DMS114 treated with DMSO at 0.1 percent for 48 hours (cell line): ENCODE results near the gene SLC23A3.

ENCODE experiments used
- DNase-seq: peaks from one replicate; lab custom pipeline; 2025; ENCODE audit not compliant: unreplicated experiment; lab: John Stamatoyannopoulos, UW

Gene SLC23A3

DNA sequence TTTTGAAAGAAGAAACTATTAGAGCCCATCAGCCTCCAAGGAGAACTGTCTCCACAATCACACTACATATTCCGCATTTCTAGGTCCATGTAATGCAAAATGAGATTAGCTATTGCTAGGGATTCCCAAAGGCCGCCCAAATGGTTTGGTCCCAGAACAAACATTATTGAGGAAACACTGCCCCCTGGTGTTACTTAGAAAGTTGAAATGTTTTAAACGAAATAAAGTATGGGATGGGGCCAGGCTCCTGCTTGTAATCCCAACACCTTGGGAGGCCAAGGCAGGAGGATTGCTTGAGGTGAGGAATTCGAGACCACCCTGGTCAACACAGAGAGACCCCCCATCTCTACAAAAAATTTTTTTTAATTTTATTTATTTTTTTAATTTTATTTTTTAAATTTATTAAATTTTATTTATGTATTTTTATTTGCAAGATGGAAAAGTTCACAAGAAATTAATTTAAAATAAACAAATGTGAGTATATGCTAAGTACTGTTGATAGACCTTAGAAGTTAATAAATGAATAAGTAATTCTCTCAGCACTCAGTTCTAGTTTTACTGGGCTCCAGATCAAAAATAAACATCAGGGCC lies 14.7 kb downstream of the SLC23A3 start:
- DNase-seq, result peak; percentile 70

DNA sequence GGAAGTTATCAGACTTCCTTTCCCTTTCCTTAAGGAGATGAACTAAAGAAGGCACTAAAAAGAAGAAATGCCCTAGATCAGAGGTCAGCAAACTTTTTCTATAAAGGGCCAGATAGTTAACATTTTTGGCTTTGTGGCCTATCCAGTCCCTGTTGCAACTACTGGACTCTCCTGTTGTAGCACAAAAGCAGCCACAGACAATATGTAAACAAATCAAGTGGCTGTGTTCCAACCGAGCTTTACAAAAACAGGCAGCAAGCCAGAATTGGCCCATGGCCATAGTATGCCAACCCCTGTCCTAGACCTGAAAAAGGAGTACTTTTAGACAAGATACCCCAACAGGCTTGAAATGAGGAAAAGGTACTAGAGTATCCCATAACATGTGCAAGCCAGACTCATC lies 20.2 kb downstream of the SLC23A3 start:
- DNase-seq, result no peak

DNA sequence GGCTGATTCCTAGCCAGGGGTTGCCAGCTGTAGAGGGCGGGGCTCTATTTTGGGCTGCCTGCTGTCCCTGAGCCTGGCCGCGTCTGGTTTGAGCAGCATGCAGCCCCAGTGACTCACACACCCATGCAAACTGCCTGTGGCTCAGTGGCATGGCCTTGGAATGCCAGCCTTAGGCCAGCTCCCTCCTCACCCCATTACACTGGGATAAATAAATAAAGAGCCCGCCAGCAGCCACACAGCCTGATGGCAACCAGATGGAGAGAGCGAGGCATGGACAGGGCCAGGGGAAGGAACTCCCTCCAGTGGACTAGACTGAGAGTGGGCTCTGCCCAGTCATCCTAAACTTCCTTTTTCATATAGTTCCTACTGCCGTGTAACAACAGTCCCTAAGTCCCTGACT lies 27.5 kb downstream of the SLC23A3 start:
- no peak for DNase-seq

DNA sequence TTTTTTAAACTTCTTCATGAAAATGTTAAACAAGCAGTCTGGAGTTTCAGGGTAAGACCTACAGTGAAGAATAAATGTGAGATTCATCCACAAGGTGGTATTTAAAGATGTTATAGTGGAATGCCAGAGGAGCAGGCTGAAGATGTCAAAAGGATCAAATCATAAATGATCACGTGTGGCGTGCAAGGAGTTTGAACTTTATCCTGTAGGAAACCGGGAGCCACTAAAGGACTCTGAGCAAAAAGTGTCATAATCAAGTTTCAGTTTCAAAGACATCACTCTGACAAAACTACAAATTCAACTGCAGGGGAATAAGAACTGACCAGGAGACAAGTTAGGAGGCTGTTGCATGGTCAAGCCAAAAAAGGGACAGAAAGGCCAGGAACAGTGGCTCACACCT lies 29.1 kb downstream of the SLC23A3 start:
- DNase-seq, result no peak

DNA sequence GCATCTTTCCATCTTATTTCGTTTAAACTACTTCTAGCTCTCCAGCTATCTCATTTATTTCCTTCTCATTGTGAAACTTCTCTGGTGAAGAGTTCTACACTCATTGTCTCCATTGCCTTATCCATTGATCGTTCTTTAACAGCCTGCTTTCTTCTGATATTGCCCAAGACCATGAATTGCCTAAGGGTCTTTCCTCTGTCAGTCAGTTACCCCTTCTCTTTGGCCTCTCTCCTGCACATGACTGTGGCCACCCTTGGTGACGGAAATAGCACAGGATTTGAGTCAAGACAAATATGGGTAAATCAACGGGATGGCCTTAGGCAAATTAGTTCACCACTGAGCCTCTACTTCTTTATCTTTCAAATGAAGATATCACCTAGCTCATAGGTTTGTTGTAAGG lies 35.9 kb downstream of the SLC23A3 start:
- no peak for DNase-seq

DNA sequence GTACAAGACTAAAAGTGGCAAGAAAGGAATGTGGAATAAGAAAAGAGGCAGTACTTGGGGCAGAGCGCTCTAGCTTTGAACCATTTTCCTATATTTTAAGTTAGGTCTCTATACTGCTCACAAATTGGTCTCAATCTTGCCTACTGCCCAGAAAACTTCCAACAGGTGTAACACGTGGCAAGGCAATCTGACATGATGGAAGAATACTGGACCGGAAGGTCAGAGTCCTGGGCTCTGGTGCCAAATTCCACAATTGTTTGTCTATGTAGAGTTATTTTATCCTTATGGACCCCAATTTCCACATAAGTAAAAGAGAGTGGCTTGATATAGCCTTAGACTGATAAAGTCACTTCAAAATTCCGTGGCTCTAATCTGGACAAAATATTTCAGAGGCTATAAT lies 38.1 kb downstream of the SLC23A3 start:
- DNase-seq, result no peak

DNA sequence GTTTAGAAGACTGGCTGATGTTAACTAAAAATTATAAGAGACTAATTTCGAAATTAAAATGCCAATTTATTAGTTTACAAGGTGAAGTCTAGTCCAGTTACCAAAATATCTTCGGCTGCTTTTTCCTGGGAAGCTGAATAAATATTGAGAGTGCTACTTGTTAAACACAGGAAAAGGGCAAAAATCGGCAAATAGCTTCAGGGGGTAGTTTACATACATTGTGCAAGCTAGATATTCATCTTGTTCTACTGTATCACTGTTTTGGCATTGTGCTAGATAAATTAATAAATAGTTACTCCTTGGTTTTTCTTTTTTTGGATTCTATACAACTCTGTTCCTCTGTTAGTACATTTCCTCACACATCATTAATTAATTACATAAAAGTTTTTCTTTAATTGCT lies 38.5 kb downstream of the SLC23A3 start:
- DNase-seq, result no peak

DNA sequence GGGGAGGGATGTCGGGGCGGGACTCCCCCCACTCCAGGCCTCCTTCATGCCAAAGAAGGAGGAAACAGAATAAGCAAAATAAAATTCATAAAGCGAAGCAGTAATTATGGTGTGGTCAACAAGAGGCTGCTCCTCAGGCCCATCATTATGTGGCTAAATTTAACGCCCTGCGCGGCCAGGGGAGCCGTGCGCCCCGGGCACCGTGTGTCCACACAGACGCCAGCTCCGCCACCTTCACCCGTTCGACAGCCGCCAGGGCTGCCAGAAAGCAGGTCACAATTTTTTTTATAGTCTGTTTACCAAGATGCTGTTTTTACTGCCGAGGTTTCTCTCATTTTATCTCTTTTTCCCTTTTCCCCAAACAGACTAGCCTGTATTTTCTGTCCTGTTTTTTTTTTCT lies 40.2 kb downstream of the SLC23A3 start:
- no peak for DNase-seq

DNA sequence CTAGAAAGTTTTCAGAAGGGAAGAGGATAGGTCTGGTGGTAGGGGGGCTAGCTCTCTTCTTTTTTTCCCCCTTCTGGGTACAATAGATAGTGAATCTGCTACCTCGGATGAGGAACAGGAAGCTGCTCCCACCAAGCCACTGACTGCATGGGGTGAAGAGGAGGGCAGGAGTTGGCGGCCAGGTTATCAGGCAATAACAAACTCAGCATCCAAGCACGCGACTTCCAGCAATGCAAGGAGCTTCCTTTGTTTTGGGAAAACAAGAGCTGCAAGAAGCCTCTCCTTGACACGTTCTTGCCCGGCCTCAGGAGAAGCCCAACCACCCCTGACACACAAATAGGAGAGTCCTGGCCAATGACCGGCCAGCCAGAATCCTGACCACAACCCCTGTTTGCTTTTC lies 41.4 kb downstream of the SLC23A3 start:
- no peak for DNase-seq

DNA sequence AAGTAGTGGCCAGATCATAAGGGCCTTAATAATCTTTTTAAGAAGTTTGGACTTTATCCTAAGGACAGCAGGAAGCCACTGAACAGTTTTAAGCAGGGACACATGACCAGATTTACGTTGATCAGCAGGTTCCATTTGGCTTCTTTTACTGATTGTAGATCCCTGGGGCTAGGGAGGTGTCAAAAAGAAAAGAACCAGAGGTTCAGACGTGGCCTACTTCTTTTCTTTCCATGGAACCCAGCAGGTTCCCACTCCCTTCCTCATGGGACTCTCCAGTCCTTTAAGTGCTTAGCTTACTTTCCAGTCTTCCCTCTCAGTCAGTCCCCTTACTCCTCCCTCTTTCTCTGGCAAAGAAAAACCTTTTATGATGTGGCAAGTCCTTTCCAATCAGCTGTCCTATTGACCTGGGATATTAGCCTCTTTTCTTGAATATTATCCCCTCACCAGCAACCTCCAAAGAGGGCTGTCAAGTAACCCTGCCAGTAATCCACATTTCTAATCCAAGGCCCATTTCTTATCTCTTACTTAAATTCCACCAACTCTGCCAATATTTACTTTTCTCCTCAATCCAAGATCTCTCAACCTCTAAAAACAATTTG lies 42.7 kb downstream of the SLC23A3 start:
- no peak for DNase-seq

DNA sequence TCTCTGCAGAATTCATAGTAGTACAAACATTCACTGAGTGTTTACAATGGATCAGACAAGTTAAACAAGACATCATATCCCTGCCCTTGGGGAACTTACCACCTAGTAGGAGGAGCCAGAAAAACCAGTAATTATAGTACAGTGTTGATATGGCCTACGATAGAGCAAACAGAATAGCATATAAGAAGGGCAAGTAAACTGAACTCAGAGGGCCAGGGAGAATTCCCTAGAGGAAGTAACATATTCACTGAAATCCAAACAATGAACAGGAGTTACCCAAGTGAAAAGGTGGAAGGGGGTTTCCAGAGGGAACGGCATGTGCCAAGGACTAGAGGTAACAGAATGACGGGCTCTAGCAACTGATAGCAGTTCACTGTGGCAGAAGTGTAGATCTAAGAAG lies 43.3 kb downstream of the SLC23A3 start:
- DNase-seq, result no peak

DNA sequence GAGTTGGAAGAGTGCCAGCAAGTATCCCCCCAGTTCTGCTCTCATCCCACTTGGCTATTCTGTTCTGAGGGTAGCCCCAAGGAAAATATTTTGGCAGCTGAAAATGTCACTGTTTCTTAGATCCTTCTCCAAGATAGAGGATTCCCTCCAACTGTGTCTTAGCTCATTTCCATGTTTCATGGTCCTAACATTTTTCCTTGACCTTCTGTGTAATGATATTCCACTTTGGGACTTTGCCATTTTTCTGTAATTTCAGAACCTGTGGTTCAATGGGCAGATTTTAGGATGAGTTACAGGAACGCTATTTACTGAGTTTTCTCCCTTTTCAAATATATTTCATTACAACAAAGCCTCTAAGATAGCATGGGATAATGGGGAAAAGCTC lies 44.0 kb downstream of the SLC23A3 start:
- no peak for DNase-seq

DNA sequence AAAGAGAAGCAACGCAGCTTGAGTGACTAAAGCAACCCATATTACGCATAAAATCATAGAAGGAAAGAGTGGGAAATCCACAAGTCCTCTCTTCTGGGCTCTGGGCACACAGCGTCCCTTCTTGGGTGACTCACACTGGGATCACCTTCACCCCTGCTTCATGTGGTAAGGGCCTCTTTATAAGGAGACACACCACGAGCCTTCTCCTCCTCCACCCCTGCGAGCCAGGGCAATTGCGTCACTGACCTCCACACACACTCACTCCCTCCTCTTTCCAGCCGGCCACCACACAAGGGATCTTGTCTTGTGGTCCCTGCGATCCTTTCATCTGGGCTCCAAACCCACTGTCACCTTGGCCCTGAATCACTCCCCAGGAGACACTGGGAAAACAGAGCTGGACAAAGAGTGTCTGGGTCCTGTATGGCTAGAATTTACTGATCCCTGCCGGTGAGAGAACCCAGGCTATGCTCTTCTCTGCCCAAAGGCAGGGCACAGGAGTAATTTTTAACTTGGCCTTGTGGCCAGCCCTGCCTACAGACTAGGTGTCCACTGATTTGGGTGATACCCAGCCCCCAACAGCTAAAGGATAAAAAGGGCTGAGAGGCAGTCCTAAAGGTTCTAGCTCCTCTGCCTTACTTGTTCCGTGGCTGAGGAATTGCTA lies 44.5 kb downstream of the SLC23A3 start:
- DNase-seq, result no peak

DNA sequence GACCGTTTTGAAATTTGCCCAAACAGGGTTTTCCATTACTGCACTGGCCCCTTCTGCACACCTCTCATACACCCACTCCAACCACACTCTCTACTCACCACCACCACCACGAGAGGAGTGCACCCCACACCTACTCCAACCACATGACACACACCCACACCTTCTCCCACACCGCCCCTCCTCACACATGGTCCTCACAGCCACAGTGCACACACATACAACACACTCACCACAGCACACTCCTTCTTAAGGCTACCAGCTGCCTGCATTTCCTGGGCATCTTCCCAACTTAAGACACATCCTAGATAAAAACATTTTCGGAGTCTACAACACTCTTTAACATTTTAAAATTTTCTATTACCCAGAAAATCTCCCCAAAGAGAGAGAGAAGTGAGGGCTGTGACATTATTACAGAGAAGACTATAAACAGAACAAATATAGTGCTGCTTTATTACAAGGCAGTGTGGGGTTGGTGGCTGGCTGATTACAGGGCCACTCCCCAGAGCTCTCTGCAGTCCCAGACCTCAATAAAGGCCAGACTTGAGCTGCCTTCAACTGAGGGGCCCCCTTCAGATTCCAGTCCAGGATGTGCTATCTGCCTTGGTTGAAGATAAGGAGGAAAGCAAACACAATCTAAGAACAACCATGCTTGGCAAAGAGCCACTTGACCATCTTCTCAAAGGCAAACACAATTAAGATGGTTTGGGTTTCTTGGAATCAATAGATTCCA lies 45.3 kb downstream of the SLC23A3 start:
- no peak for DNase-seq

DNA sequence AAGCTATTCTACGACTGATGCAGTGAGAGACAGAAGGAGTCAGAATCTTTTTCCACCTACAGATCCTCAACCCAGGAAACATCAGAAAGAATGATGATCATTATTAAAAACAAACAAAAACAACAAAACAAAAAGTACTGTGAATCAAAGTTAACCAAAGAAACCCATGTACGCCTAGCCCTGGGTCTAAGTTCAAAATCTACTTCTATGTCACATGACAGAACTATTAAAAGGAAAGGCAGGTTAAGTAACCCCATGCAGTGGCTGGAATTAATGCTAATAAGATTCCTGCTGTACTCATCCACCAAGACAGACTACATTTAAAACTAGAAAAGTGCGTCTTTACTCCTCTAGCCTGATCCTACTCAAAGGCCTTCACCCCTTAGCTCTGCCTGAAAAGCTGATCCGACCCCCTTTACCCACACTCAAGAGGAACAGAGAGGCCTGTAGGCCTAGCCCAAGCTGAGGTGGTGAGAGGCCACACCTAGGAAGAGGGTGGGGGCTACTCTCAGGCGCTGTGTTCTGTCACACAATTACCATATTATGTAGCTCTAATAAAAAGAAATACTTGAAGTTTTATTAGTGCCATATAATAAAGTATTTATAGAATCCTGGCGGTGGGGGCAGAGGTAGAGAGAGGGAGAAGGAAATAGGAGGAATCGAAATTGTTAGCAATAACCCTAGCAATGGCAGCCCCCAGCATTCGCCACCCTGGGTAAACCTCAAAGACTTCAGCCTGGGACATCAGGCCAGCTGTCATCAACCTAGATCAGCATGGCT lies 46.3 kb downstream of the SLC23A3 start:
- DNase-seq, result no peak

DNA sequence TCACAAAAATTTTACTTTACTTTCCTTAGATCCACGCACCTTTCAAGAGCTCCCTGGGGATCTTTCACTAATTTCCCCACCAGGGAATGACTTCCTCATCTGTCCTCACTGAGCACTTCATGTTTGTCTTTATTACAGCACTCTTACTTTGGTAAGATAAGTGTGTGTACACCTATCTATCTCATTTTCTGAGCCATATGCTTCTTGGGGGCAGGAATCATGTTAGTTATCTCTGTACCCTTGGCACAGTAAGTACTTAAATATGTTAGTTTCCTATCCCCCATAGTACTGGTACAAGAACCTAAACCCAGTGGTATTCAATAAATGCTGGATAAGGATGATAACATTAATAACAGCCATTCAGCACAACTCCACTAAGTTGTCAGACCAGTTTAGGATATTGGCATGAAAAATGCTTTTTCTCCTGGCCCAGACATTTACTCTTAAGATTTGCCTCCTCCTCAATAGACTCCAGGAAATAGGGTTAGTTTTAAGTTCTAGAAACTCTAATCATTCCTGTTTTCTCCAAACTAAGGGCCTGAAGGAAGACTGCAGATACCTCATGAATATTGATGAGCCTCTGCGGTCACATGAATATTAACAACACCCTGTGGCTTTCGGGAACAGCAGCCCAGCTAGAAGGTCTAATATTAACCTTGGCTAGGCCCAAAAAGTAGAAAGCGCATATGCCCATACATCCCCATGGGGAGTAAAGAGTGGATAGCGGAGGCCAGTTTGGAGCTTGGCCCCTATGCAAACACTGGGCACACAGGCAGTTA lies 47.4 kb downstream of the SLC23A3 start:
- no peak for DNase-seq

DNA sequence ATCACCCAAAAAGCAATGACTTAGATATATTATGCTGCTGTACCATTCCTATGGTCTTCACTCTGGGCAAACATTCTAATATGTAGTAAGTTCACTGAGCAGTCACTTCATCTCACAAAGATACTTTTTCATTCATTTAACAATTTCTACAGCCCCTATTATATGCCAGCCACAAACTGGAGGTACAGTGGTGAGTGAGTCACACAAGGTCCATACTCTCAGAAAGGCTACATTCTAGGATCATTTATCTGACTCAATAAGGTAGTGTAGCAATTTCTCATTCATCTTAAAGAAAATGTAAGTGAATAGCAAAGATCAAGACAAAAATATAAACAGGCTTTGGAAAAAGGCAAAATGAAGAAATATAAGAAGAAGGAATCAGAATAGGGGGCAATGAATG lies 49.7 kb downstream of the SLC23A3 start:
- DNase-seq, result no peak

DNA sequence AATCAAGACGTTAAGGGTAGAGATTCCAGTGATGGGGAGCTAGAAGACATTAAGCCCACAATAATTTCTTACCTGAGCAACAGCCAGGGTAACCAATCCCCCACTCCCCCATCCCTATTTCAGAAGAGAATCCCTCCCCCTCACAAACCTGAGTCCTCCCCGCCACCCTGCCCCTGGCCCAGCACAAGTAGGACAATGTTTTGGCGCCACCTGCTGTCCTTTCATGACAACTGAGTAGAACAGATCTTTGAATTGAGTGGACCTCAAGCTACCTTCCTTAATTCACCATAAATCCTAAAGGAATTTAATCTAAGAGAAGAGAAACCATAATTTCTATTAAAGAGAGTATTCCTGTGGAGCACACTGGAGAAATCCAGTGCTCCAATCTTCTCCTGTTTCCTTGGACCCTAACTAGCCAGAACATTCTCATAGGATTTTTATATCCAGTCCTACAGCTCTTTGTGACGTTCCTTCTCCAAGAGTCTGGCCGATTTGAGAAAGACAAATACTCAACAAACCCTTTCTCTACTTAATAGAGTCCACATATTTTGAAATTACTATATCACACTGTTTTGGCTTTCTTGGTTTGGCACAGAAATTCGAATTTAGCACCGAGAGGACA lies 50.3 kb downstream of the SLC23A3 start:
- DNase-seq, result peak; percentile 47

DNA sequence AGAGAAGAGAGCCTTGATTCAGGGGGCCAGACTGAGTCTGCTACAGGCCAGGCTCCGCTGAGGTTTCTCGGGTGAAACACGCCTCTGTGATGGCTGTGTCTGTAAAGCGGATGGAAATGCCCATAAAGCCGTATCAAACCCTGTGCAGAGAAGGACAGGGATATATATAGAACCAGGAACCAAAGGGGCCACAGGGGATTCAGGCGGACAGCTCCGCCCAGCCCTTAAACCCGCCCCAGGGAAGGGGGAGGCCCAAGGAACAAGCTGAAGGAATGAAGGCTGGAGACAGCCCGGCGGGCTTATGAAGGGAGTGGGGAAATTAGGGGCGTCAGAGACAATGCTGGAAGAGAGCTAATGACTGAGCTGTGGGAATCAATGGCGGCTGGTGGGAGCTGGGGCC lies 51.3 kb downstream of the SLC23A3 start:
- DNase-seq, result no peak
